Gastroesophageal sphincter (tissue), 4 donors: ENCODE data around the gene PIWIL4. TPM values are rescaled to one million over a fixed set of nuclear protein-coding genes. Genes with fewer than 3 reads are reported as not detected.

Source experiments
- ATAC-seq: fragments of 150-250 bp; one replicate; pipeline ENCODE4 v1.9.1; 2016; ENCODE audit warnings: mild to moderate bottlenecking, moderate library complexity
- H3K27ac ChIP-seq, 4 donors: fragments of 200-600 bp; sonication (generic) in 3 of 4; 1 replicate in 3 of 4; 2 replicates in 1 of 4; pipeline ENCODE4 v1.5.1; 2016 to 2019
- H3K27me3 ChIP-seq: fragments of 200-600 bp; sonication (generic); one replicate; pipeline ENCODE4 v1.5.1; 2019
- H3K36me3 ChIP-seq, 2 donors: fragments of 200-600 bp; sonication (generic); one replicate each; pipeline ENCODE4 v1.5.1; 2019; ENCODE audit warnings: control low read depth in 1 of 2
- H3K4me1 ChIP-seq, 3 donors: fragments of 200-600 bp; sonication (generic); 1 replicate in 2 of 3; 2 replicates in 1 of 3; pipeline ENCODE4 v1.5.1; 2016 to 2019; ENCODE audit warnings: control low read depth in 2 of 3
- H3K4me3 ChIP-seq, 2 donors: fragments of 200-600 bp; sonication (generic); one replicate each; pipeline ENCODE4 v1.5.1; 2019; ENCODE audit warnings: mild to moderate bottlenecking in 1 of 2, moderate library complexity in 1 of 2
- H3K9me3 ChIP-seq, 3 donors: fragments of 200-600 bp; sonication (generic); one replicate each; pipeline ENCODE4 v1.5.1; 2017 to 2019; ENCODE audit warnings: control low read depth in 2 of 3
- CTCF ChIP-seq, 4 experiments: fragments of 200-600 bp in 2 of 4; fragments of 450-650 bp in 2 of 4; sonication (generic) in 1 of 4; IDR thresholded peaks; one replicate each; pipeline ENCODE4 v1.5.1; 2017 to 2019; ENCODE audit warnings: antibody characterized with exemption in 4 of 4, mild to moderate bottlenecking in 2 of 4, moderate library complexity in 2 of 4
- EP300 ChIP-seq: sonication (generic); formaldehyde crosslinking; IDR thresholded peaks from one replicate; pipeline ENCODE4 v1.6.1; 2017; ENCODE audit warnings: antibody characterized with exemption, mild to moderate bottlenecking
- POLR2A ChIP-seq, 2 donors: fragments of 450-650 bp; IDR thresholded peaks; one replicate each; pipeline ENCODE4 v1.6.1; 2017; ENCODE audit warnings: antibody characterized with exemption in 2 of 2, mild to moderate bottlenecking in 2 of 2, moderate library complexity in 1 of 2
- POLR2AphosphoS5 ChIP-seq: sonication (generic); formaldehyde crosslinking; IDR thresholded peaks from one replicate; pipeline ENCODE4 v1.6.1; 2017; ENCODE audit warnings: antibody characterized with exemption
- WGBS, 2 donors: methylation state at CpG; one replicate each; pipeline ENCODE4 v1.1.5; 2018; ENCODE audit warnings: low coverage in 1 of 2; 5-methylcytosine and 5-hydroxymethylcytosine counted together
- total RNA-seq, 4 donors: library from RNA; depleted of rRNA; stranded (reverse); fragments of >200 nt; gene quantifications; one replicate each; pipeline ENCODE4 v1.1.0, GENCODE V29; 2016

Gene PIWIL4
- total RNA-seq: 1 to 10 TPM; 2.0 to 8.5 (median 6.0) TPM

GRCh38 chr11:94567181-94567670 is at the start of gene PIWIL4:
PIWIL4 (plus strand) TSS chr11:94567368; CDS start chr11:94567519, 151 bp downstream.
- Histone ChIP-seq H3K9me3 (no peaks in the 10 kb centered on the region), H3K27me3 (no peaks in the 10 kb centered on the region), H3K4me1 (peaks cover 0 to 11% (median 0%) of the 10 kb centered on the region in 3 donors), H3K36me3 (no peaks in the 10 kb centered on the region), H3K4me3 (no peak within 1 kb of the TSS), H3K27ac (no peak within 1 kb of the TSS)
- no peak for ATAC-seq
- WGBS, 2 donors: 89 to 95% methylated on average over 8 to 24 of the region's 25 CpGs
- TF ChIP-seq POLR2A (IDR thresholded peaks at IDR 0.05) (no peak), CTCF (IDR thresholded peaks at IDR 0.05) (no peak), POLR2AphosphoS5 (no peak), EP300 (no peak)

DNA sequence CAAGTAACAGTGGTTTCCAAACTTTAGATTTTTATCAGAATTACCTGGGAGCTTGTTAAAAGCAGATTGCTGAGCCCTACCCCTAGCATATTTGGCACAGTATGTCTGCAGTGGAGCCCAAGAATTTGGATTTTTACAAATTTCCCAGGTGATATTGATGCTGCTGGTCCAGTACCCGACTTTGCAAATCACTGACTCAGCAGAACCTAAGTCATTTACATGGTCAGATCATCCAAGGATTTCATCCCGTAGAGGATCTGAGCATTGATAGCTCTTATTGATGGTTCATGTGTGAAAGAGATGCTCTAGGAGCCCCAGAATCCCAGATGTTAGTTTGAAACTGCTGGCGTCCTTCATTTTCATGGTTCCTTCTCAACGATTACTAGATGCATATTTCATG is 48.9 kb upstream of the PIWIL4 start:
- ATAC-seq: no peak
- Histone ChIP-seq H3K27me3 (peaks cover 5% of the 10 kb centered on the region), H3K27ac (no peak overlapping the region), H3K9me3 (no peaks in the 10 kb centered on the region), H3K4me1 (no peaks in the 10 kb centered on the region), H3K36me3 (no peaks in the 10 kb centered on the region), H3K4me3 (no peak overlapping the region)
- no peak for TF ChIP-seq POLR2A (IDR thresholded peaks at IDR 0.05)
- no peak for TF ChIP-seq POLR2AphosphoS5
- TF ChIP-seq EP300: no peak
- TF ChIP-seq CTCF (IDR thresholded peaks at IDR 0.05): no peak
- 57 to 72% methylated on average over 4 of the region's 4 CpGs for WGBS, 2 donors

DNA sequence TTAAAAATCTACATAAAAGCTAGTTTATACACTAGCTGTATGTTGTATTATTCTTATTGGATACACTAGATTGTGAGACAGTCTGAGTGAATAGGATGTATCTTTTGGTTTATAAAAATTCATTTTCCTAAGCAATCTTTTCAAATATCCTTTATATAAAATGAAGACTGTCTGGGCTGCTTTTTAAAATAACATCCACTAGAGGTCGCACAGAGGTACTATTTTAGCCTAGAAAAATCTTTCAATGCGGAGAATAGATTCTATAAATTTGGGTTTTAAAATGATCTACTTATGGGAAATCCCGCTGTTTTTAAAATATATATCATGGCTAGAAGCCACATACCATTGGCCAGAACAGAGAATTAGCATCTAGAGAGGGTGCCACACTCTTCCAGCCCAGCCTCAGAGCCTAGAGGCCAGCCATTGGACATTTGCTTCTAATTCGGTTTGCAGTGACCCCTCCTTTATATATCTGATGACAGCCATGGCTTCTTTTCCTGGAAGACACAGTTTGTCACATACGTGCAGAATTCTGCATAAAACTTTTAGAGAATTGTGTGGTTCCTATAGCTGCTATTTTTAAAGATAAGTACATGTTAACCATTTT is 47.6 kb upstream of the PIWIL4 start:
- Histone ChIP-seq H3K36me3 (no peaks in the 10 kb centered on the region), H3K9me3 (no peaks in the 10 kb centered on the region), H3K4me1 (no peaks in the 10 kb centered on the region), H3K27ac (no peak overlapping the region), H3K4me3 (no peak overlapping the region), H3K27me3 (peaks cover 5% of the 10 kb centered on the region)
- no peak for TF ChIP-seq EP300
- TF ChIP-seq CTCF (IDR thresholded peaks at IDR 0.05): peak; percentile 64 to 72 (median 67)
- no peak for TF ChIP-seq POLR2A (IDR thresholded peaks at IDR 0.05)
- TF ChIP-seq POLR2AphosphoS5: no peak
- no peak for ATAC-seq
- 6 to 20% methylated on average over 5 of the region's 5 CpGs for WGBS, 2 donors

- no peak overlapping the region for H3K27ac ChIP-seq
- no peaks in the 10 kb centered on the region for H3K27me3 ChIP-seq
- no peaks in the 10 kb centered on the region for H3K36me3 ChIP-seq
- TF ChIP-seq POLR2AphosphoS5 (no peak), EP300 (no peak), CTCF (IDR thresholded peaks at IDR 0.05) (peak in 3 of 4 experiments; percentile 22 to 34 (median 23)), POLR2A (IDR thresholded peaks at IDR 0.05) (no peak)
- H3K4me3 ChIP-seq: no peak overlapping the region
- ATAC-seq: no peak
- H3K9me3 ChIP-seq: no peaks in the 10 kb centered on the region
- WGBS, 2 donors: 63 to 67% methylated on average over 3 to 4 of the region's 5 CpGs
- H3K4me1 ChIP-seq: peaks cover 0 to 5% (median 0%) of the 10 kb centered on the region in 3 donors
These were observed 45.5 kb upstream of the PIWIL4 start for GRCh38 chr11:94521684-94522083.

DNA sequence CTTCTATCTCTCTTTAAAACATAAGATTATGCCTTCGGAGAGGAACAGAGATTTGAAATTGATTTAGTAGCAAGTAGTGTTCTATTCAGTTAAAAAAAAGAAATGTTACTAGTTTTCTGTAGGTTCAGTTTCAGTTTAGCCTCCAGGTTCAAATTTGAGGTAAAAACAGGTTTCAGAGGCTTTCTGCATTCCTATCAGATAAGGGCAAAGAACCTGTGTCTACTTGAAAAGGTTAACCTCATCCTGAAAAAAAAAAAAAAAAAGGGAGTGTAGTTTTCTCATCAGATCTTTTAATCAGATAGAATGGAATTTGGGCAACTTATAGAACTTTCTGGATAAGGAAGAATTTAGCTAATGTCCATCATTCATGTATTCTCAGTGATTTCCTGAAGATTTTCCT is 42.8 kb upstream of the PIWIL4 start:
- H3K36me3 ChIP-seq: no peaks in the 10 kb centered on the region
- ATAC-seq: no peak
- H3K9me3 ChIP-seq: no peaks in the 10 kb centered on the region
- TF ChIP-seq POLR2AphosphoS5 (no peak), CTCF (IDR thresholded peaks at IDR 0.05) (no peak), EP300 (no peak), POLR2A (IDR thresholded peaks at IDR 0.05) (no peak)
- H3K4me3 ChIP-seq: no peak overlapping the region
- WGBS, 2 donors: 79% methylated on average over 1 of the region's 1 CpG; no CpG with 5 or more reads in 1 of the 2 donors
- no peaks in the 10 kb centered on the region for H3K27me3 ChIP-seq
- peaks cover 0 to 5% (median 0%) of the 10 kb centered on the region in 3 donors for H3K4me1 ChIP-seq
- H3K27ac ChIP-seq: no peak overlapping the region
